Stimulated activated CD8-positive, alpha-beta memory T cell treated with anti-CD3 and anti-CD28 coated beads, Interleukin-7, amount 100 ng/mL, for 1 hour (primary cell): ENCODE measurements around the gene PIK3CG.
"Not testable (repeated sequence)": the region's sequence is repeated elsewhere in the genome, so short reads cannot be mapped to it uniquely, and the experiment has no call there.

Source experiments
- DNase-seq, 2 donors: peaks; one replicate each; pipeline ENCODE4 v3.0.0-alpha.2; 2020; ENCODE audit warnings: low read depth in 2 of 2

PIK3CG gene

DNA sequence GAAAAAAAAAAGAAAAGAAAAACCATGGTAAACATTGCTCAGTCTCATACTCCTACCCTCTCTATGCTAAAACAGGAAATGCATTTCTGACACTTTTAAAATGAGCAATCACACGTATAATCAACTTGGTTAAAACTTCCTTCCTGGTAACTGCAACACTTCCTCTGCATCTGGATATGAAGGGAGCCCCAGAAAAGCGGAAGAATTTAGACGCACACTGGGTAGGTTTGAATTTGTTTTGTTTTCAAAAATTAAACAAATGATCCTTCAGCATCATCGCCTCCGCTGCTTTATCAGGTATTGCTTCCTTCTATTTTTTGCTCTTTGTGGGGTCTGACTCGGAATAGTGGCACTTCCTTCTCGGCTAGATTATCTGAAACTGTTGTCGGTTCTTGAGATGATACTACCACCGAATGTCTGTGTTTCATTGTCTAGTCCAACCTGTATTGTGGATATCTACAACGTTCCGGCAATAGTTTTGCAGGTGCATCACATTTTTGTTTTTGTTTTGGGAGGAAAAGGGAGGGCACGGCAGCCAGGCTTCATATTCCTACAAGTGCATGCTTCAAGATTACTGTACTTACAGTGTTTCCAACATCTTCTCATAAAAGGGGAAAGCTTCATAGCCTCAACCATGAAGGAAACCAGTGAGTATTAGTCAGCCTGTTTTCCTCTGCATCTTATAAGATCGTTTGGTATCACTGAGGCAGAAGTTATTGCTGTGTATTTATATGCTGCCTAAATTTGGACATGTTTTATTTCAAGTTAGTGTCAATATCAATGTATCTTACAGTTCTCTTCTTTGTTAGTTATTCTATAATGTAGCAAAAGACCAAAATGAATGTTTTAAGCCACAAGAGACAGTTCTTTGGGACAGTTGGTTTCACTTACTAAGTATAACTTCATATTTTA, at the start of gene PIK3CG:
Gene PIK3CG (plus strand): TSS at position 153 of the 912 bp plus-strand sequence. CDS start 2,280 bp downstream, outside the sequence.
- DNase-seq: no peak

DNA sequence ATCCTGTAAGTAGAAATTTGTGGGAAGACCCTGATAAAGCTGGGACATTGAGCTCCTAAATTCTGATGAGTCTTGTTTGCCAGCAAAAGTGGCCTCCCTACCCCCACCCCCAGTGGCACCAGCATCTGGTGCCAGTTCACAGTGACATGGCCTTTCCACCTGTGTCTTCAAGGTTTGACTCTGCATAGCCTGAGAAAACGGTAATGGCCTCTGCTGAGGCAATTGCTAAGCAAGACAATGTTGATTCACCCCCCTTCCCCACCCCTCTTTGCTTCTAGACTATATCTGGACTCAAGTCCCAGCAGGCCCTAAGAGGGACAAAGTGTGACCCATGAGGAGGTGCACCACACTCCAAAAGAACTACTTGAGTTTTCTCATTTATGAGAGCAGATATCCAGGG, 48.0 kb upstream of the PIK3CG start:
- no peak for DNase-seq

DNA sequence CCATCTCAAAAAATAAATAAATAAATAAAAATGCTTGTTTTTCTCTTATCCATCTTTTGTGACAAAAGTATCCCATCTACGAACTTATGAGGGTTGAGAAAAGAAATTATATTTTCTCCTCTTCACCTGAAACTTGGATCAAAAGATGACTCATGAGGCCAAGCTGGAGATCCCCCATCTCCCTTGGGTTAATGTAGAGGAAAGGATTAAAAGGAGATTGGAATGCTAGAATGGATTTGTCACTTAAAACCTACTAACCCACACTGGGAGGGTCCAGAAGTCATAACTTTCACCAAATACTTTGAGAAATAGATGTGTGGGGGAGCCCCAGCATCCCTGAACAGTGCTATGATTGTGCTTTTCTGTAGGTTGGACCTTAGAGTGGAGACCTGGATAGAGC, 46.3 kb upstream of the PIK3CG start:
- no peak for DNase-seq

DNA sequence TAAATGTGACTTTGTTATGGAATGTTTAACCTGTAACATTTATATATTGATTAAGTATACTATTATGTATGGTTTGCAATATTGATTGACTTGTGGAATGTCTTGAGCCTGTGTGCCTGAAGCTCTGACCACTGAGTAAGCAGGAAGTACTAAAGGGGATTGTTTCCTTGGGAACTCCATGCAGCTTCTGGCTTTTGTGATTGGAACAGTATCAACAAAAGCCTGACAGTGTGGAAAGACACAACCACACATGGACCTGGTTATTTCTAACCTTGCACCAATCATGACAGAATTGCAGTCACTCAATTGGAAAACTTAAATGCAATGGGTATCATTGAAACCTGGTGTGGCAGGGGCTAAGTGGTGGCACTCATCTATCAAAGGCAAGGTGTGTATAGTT, 45.5 kb upstream of the PIK3CG start:
- DNase-seq: no peak

DNA sequence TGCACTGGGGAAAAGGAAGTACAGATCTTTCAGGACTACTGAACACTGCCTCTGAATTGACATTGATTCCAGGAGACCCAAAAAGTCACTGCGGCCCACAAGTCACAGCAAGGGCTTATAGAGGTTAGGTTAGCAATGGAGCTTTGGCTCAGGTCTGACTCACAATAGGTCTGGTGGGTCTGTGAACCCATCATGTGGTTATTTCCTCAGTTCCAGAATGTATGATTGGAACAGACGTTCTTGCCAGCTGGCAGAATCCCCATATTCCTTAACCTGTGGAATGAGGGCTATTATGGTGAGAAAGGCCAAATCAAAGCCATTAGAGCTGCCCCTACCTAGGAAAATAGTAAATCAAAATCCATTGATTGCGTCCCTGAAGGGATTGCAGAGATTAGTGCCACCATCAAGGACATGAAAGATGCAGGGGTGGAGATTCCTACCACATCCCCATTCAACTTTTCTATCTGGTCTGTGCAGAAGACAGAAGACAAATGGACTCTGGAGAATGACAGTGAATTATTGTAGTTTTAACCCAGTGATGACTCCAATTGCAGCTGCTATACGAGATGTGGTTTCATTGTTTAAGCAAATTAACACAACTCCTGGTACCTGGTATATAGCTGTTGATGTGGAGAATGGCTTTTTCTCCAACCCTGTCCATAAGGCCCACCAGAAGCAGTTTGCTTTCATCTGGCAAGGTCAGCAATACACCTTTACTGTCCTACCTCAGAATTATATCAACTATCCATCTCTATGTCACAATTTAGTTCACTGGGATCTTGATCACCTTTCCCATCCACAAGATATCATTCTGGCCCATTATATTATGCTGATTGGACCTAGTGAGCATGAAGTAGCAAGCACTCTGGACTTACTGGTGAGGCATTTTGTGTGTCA, 44.5 kb upstream of the PIK3CG start:
- no peak for DNase-seq

DNA sequence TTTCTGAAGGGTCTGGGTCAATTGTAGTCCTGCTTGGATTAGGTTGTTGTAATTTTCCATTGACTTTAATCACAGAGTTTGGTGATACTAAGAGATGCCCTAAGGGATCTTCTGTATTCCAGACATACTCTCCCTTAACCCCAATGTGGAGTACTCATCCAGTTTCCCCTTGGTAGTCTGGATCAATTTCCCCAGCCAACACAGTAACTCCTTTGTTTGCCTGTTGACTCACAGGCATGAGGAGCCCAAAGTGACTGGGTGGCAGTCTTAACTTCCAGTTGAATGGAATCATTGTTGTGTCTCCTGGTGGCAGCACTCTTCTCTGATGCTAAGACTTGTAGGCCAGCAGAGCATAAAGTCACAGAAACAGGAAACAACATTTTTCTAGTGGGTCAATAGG, 41.5 kb upstream of the PIK3CG start:
- DNase-seq: no peak

DNA sequence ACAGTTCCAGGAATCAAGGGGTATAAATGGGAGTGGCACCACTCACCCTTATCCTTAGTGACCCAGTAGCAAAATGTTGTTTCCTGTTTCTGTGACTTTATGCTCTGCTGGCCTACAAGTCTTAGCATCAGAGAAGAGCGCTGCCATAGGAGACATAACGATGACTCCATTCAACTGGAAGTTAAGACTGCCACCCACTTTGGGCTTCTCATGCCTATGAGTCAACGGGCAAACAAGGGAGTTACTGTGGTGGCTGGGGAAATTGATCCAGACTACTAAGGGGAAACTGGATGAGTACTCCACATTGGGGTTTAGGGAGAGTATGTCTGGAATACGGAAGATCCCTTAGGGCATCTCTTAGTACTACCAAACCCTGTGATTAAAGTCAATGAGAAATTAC, 40.6 kb upstream of the PIK3CG start:
- no peak for DNase-seq

DNA sequence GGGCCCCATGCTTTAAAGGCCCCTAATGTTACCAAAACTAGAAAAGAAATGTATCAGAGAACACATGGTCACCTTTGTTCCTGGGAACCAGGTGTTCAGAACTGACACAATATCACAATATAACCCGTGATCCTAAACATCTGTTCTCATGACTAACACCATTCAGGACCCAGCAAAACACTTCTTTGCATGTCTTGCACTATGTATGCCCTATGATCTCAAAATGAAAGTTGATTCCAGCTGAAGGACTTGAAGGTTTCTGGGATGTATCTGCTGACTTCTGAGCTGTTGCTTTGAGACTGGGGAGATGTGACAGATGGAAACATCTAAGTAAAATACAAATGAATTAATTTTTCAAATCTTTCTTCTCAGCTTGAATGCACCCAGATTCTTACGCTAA, 37.5 kb upstream of the PIK3CG start:
- DNase-seq: no peak

DNA sequence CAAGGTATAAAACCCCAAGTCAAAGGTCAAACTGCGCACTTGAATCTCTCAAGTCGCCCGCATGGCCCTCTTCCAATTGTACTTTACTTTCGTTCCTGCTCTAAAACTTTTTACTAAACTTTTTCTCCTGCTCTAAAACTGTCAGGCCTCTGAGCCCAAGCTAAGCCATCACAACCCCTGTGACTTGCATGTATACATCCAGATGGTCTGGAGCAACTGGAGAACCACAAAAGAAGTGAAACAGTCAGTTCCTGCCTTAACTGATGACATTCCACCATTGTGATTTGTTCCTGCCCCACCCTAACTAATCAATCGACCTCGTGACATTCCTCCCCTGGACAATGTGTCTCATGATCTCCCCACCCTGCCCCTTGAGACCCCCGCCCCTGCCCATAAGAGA, 35.6 kb upstream of the PIK3CG start:
- no peak for DNase-seq

DNA sequence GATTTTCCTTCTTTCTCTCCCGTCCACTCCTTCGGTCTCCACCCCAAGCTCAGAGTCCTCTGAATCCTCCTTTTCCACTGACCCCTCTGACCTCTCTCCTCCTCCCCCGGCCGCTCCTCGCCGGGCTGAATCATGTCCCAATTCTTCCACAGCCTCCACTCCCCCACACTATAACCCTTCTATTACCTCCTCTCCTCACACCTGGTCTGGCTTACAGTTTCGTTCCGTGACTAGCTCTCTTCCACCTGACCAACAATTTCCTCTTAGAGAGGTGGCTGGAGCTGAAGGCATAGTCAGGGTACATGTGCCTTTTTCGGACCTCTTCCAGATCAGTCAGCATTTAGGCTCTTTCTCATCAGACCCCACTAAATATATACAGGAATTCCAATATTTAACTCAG, 34.2 kb upstream of the PIK3CG start:
- DNase-seq: not testable (repeated sequence)

DNA sequence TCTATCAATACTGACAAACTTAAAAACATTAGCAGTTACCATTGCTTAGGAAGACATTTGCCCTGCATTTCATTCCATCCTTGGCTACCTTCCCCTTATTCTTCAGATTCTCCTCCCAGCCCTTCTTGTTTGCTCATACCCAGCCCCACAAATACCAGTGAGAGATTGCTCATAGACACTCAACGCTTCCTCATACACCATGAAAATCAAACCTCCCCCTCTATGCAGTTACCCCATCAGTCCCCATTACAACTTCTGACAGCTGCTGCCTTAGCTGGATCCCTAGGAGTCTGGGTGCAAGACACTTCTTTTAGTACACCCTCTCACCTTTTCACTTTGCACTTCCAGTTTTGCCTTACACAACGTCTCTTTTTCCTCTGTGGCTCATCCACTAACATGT, 28.3 kb upstream of the PIK3CG start:
- DNase-seq: no peak

DNA sequence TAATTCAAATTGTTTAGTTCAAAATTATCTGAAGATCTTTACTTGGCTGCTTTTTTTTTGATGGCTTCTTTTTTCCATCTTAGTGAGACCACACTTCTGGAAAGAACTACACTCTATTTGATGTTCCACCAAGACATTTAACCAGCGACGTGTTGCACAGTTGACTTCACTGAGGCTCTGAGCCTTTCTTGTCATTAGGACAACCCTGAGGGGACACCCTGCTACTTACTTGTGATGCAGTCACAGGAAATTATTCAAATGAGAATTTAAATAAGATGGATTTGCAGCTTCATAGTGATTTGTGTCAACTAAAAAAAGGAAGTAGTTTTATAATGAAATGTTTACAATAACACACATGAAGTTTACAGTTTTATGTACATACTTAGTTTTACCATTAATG, 25.6 kb upstream of the PIK3CG start:
- no peak for DNase-seq

DNA sequence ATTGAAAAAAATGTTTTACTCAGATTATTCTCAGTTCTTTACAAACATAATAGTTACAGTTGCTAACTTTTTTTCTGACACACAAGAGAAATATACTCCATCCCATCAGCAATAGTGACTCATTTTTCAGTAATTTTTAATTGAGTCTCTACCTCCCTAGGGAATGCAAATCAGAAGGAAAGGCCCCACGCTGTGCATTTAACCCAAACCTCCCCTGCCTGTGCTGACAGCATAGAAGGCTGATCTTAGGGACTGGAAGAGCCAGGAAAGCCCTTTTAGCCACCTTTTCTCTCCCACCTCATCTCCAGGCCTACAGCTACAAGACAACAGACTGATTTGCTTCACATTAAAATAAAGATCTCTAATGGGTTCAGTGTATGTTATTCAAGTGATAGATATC, 24.7 kb upstream of the PIK3CG start:
- no peak for DNase-seq

DNA sequence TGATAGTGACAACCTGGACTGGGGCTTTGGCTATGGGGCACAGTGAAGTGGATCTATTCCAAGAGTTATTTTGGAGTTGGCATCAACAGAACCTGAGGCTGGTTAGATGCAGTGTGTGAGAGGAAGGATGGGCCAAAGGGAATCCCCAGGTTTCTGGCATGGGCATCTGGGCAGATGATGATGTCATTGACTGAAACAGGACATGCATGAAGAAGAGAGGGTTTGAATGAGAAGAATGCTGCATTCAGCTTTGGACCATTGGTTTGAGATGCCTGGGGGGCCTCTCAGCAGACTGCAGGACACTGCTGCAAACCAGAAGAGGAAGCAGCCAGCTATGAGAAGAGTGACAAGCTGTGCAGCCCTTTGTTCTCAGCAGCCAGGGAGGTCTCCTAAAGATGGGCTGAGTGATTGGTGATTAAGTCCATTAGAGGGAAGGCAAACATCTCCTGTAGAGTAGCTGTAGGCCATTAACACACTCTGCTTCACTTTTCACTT, 23.1 kb upstream of the PIK3CG start:
- no peak for DNase-seq

DNA sequence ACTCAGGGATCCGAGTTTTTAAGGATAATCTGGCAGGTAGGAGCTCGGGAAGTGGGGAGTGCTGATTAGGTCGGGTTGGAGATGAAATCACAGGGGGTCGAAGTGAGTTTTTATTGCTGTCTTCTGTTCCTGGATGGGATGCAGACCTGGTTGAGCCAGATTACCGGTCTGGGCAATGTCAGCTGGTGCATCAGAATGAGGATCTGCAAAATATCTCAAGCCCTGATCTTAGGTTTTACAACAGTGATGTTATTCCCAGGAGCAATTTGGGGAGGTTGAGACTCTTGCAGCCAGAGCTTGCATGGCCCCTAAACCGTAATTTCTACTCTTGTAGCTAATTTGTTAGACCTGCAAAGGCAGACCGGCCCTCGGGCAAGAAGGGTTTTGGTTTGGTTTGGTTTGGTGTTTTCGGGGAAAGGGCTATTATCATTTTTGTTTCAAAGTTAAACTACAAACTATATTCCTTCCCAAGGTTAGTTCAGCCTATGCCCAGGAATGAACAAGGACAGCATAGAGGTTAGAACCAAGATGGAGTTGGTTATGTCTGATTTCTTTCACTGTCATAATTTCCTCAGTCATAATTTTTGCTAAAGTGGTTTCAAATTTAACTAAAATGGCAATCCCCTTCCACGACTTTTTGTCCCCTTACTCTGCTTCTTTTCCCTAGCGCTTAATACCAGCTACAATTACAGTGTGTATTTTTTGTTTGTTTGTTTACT, 20.6 kb upstream of the PIK3CG start:
- DNase-seq: no peak

DNA sequence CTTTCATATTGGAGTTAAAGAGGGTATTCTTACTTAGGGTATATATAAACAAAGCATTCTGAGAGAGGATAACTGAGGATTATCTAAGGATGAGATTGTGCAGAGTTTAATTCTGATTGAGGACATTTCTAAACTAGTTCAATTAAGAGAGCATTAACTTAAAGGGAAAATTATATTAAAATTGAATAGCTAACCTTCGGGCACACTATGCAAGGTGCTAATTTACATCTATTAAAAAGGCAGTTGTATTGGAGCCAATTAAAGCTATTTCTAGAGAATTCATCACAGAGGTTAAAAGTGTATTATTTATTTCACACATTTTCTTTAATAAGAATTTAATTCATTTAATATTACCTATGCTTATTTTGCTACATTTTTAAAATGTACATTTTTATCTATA, 17.0 kb upstream of the PIK3CG start:
- DNase-seq: no peak

DNA sequence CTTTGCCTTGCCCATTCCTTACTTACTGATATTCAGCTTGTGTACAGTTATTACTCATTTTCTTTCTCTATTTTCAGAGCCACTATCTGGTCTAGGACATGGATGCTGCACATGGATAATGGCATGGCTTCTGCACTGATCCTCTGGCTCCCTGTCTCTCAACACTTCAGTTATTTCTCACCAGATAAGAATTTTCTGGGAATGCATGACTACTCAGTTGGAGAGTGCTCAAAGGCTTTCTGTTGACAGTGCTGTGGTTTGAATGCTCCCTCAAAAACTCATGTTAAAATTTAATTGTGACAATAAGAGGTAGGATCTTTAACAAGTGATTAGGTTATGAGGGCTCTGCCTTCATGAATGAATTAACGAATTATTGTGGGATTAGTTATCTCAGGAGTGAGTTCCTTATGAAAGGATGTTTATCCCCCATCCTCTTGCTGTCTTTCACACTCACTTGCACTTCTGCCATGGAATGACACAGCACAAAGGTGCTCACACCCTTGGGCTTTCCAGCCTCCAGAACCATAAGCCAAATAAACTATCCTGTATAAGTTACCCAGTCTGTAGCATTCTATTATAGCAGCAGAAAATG, 16.1 kb upstream of the PIK3CG start:
- no peak for DNase-seq

DNA sequence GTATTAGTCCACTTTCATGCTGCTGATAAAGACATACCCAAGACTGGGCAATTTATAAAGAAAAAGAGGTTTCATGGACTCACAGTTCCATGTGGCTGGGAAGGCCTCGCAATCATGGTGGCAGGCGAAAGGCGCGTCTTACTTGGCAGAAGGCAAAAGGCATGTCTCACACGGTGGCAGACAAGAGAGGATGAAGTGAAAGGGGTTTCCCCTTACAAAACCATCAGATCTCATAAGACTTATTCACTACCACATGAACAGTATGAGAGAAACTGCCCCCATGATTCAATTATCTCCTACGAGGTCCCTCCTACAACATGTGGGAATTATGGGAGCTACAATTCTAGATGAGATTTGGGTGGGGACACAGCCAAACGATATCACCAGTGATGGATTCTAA, 13.4 kb upstream of the PIK3CG start:
- DNase-seq: not testable (repeated sequence)

DNA sequence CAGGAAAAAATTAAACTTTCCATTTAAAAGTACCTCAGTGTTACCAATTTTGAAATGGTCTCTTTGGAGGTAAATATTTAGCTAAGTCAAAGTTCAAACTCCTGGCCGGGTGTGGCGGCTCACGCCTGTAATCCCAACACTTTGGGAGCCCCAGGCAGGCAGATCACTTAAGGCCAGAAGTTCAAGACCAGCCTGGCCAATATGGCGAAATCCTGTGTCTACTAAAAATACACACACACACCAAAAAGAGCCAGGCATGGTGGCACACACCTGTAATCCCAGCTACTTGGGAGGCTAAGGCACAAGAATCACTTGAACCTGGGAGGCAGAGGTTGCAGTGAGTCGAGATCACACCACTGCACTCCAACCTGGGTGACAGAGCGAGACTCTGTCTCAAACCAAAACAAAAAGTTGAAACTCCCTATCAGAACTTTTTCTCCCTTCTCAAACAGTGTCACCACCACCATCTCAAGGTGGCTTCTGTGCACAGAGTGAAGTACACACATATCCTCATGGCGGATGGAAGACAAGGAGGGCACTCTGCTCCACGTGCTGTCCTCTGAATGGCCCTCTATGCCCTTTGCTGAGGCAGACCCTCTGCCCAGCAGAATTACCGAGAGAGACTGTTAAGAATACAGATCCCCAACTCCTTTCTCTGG, 11.7 kb upstream of the PIK3CG start:
- DNase-seq: no peak

DNA sequence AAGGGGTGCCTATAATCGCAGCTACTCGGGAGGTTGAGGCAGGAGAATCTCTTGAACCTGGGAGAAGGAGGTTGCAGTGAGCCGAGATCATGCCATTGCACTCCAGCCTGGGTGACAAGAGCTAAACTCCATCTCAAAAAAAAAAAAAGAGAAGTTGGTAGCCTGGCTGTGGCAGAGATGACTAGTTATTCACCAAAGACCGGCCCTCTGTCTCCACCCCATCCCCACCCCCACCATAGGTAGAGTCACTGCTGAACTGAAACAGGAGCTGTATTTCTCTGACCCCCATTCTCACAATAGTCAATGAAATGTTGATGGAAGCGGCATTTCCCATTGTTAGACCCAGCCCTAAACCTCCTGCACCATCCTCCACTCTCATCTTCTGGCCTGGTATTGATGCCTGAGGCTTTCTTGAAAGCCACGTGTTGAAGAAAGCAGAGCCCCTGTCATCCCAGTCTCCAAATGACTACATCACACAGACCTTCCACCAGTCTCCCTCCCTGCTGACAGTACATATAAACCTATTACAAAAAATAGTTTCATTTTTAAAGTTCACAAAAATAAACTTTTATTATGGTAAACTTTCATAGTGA, 9.4 kb upstream of the PIK3CG start:
- no peak for DNase-seq
